Measurements from ENCODE around the gene NTRK2.

NTRK2 gene

DNA sequence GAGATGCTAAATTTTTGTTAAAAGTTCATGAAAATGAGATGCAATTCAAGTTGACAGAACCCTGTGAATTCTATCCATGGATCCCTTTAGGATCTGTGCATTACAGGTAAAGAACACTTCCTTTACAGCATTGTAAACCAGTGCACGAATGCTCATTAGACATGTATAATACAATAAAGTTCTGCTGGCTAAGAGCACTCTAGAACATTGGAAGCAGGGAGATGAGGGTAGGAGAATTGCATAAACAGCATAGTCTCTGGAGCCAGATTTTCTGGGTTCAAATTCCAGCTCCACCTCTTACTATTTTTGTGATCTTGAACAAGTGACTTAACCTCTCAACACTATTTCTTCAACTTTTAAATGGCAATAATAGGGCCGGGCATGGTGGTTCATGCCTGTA is 300.2 kb downstream of the NTRK2 start:
- no peak for TF ChIP-seq EZH2 (IDR thresholded peaks at IDR 0.05; ENCODE audit: borderline replicate concordance, low read depth, low read length, severe bottlenecking)
- TF ChIP-seq, protein P1, sequence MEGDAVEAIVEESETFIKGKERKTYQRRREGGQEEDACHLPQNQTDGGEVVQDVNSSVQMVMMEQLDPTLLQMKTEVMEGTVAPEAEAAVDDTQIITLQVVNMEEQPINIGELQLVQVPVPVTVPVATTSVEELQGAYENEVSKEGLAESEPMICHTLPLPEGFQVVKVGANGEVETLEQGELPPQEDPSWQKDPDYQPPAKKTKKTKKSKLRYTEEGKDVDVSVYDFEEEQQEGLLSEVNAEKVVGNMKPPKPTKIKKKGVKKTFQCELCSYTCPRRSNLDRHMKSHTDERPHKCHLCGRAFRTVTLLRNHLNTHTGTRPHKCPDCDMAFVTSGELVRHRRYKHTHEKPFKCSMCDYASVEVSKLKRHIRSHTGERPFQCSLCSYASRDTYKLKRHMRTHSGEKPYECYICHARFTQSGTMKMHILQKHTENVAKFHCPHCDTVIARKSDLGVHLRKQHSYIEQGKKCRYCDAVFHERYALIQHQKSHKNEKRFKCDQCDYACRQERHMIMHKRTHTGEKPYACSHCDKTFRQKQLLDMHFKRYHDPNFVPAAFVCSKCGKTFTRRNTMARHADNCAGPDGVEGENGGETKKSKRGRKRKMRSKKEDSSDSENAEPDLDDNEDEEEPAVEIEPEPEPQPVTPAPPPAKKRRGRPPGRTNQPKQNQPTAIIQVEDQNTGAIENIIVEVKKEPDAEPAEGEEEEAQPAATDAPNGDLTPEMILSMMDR (IDR thresholded peaks at IDR 0.05; ENCODE audit: borderline replicate concordance, extremely low read depth, low read length, poor library complexity, severe bottlenecking) = no peak
- no peak overlapping the region for H3K27ac ChIP-seq (ENCODE audit: low read length)

DNA sequence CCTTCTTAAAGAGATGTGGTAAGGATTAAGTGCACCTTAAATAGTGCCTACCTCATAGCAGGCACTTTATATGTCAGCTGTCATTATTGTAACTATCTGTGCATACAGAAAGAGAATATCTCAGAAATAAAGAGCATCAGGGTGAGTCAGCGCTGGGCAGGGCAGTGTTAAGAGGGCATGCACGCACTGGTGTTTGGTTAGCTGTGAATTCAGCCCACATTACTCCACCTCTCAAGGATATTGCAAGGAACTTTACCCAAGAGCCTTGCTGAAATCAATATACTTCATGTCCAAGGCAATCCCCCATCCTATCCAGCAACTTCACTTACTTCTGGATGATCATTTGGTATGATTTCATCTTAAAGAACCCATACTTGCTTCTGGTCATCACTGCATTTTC is 300.9 kb downstream of the NTRK2 start:
- Histone ChIP-seq H3K4me1 (ENCODE audit: insufficient read depth, low read length) (no peaks in the 10 kb centered on the region), H2AFZ (ENCODE audit: low read depth, low read length) (no peak overlapping the region), H3K27ac (ENCODE audit: low read length) (no peak overlapping the region), H4K20me1 (ENCODE audit: insufficient read depth, low read length) (no peaks in the 10 kb centered on the region), H3K27me3 (ENCODE audit: insufficient read depth, low read length, poor library complexity) (no peaks in the 10 kb centered on the region), H3K9ac (ENCODE audit: low read depth, low read length) (no peak overlapping the region), H3K9me3 (ENCODE audit: insufficient read depth, low read length, severe bottlenecking) (no peaks in the 10 kb centered on the region), H3K79me2 (ENCODE audit: insufficient read depth, low read length) (no peaks in the 10 kb centered on the region), H3K36me3 (ENCODE audit: insufficient read depth, low read length) (no peaks in the 10 kb centered on the region), H3K4me2 (ENCODE audit: insufficient read depth, low read length) (no peak overlapping the region), H3K4me3 (ENCODE audit: low read depth in 1 of 2, low read length in 2 of 2) (no peak overlapping the region)
- ATAC-seq (ENCODE audit: insufficient read depth, low read depth) (no peak), DNase-seq (no peak)
- TF ChIP-seq, protein P1 (IDR thresholded peaks at IDR 0.05; ENCODE audit: borderline replicate concordance, extremely low read depth, low read length, poor library complexity, severe bottlenecking) = no peak
- TF ChIP-seq EZH2 (IDR thresholded peaks at IDR 0.05; ENCODE audit: borderline replicate concordance, low read depth, low read length, severe bottlenecking) = no peak

More for the DNA sequence above, 300.2 kb downstream of the NTRK2 start:
- H3K27me3 ChIP-seq (ENCODE audit: insufficient read depth, low read length, poor library complexity) = no peaks in the 10 kb centered on the region
- H2AFZ ChIP-seq (ENCODE audit: low read depth, low read length) = no peak overlapping the region
- no peak for ATAC-seq (ENCODE audit: insufficient read depth, low read depth)
- DNase-seq = no peak
- H3K4me1 ChIP-seq (ENCODE audit: insufficient read depth, low read length) = no peaks in the 10 kb centered on the region
- H3K36me3 ChIP-seq (ENCODE audit: insufficient read depth, low read length) = no peaks in the 10 kb centered on the region
- no peak overlapping the region for H3K4me2 ChIP-seq (ENCODE audit: insufficient read depth, low read length)
- H3K9me3 ChIP-seq (ENCODE audit: insufficient read depth, low read length, severe bottlenecking) = no peaks in the 10 kb centered on the region
- H3K4me3 ChIP-seq (ENCODE audit: low read depth in 1 of 2, low read length in 2 of 2) = no peak overlapping the region
- no peak overlapping the region for H3K9ac ChIP-seq (ENCODE audit: low read depth, low read length)
- no peaks in the 10 kb centered on the region for H3K79me2 ChIP-seq (ENCODE audit: insufficient read depth, low read length)
- H4K20me1 ChIP-seq (ENCODE audit: insufficient read depth, low read length) = no peaks in the 10 kb centered on the region

DNA sequence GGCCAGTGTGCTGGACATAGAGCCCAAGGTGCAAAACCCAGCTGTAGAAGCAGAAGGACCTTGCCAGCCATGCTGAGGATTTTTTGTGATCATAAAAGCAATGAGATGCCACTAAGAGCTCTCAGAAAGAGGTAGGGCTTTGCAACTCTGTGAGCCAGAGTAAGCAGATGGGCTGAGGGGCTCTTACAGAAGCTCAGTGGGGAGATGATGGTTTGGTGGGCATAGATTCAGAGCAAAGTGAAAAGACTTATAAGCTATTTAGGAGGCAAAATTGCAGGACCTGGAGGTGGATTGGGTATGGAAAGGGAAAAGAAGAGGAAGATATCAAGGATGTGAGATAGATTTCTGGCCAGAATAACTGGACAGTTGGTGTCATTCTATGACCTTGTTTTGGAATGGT is 302.0 kb downstream of the NTRK2 start:
- no peaks in the 10 kb centered on the region for H4K20me1 ChIP-seq (ENCODE audit: insufficient read depth, low read length)
- no peaks in the 10 kb centered on the region for H3K9me3 ChIP-seq (ENCODE audit: insufficient read depth, low read length, severe bottlenecking)
- H3K4me3 ChIP-seq (ENCODE audit: low read depth in 1 of 2, low read length in 2 of 2) = no peak overlapping the region
- no peak overlapping the region for H3K4me2 ChIP-seq (ENCODE audit: insufficient read depth, low read length)
- H3K4me1 ChIP-seq (ENCODE audit: insufficient read depth, low read length) = no peaks in the 10 kb centered on the region
- no peak overlapping the region for H3K27ac ChIP-seq (ENCODE audit: low read length)
- H3K36me3 ChIP-seq (ENCODE audit: insufficient read depth, low read length) = no peaks in the 10 kb centered on the region
- no peaks in the 10 kb centered on the region for H3K79me2 ChIP-seq (ENCODE audit: insufficient read depth, low read length)
- H3K9ac ChIP-seq (ENCODE audit: low read depth, low read length) = no peak overlapping the region
- DNase-seq (no peak), ATAC-seq (ENCODE audit: insufficient read depth, low read depth) (no peak)
- H3K27me3 ChIP-seq (ENCODE audit: insufficient read depth, low read length, poor library complexity) = no peaks in the 10 kb centered on the region
- no peak overlapping the region for H2AFZ ChIP-seq (ENCODE audit: low read depth, low read length)
- TF ChIP-seq EZH2 (IDR thresholded peaks at IDR 0.05; ENCODE audit: borderline replicate concordance, low read depth, low read length, severe bottlenecking) = no peak
- TF ChIP-seq, protein P1 (IDR thresholded peaks at IDR 0.05; ENCODE audit: borderline replicate concordance, extremely low read depth, low read length, poor library complexity, severe bottlenecking) = no peak

DNA sequence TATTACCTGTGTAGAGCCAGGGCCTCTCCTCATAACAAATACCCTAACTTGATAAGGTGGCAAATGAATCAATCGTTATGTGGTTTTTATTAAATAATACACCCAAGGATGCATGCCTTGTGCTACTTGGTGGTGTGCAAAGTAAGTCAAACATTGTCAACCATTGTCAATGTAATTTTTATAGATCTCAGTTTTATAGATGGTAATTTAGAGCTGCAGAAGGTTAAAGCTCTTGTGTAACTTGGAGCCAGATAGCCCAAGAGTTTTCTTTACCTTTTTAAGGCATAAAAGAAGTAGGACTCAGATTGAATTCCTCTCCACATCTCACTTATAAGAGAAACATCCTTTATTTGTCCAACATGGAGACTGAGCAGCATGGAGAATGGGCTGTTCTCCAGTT is 304.7 kb downstream of the NTRK2 start:
- Histone ChIP-seq H3K36me3 (ENCODE audit: insufficient read depth, low read length) (no peaks in the 10 kb centered on the region), H3K4me2 (ENCODE audit: insufficient read depth, low read length) (no peak overlapping the region), H3K4me1 (ENCODE audit: insufficient read depth, low read length) (no peaks in the 10 kb centered on the region), H3K4me3 (ENCODE audit: low read depth in 1 of 2, low read length in 2 of 2) (no peak overlapping the region), H3K9me3 (ENCODE audit: insufficient read depth, low read length, severe bottlenecking) (no peaks in the 10 kb centered on the region), H3K27ac (ENCODE audit: low read length) (no peak overlapping the region), H3K79me2 (ENCODE audit: insufficient read depth, low read length) (no peaks in the 10 kb centered on the region), H3K9ac (ENCODE audit: low read depth, low read length) (no peak overlapping the region), H4K20me1 (ENCODE audit: insufficient read depth, low read length) (no peaks in the 10 kb centered on the region), H2AFZ (ENCODE audit: low read depth, low read length) (no peak overlapping the region), H3K27me3 (ENCODE audit: insufficient read depth, low read length, poor library complexity) (no peaks in the 10 kb centered on the region)
- DNase-seq (no peak), ATAC-seq (ENCODE audit: insufficient read depth, low read depth) (no peak)
- TF ChIP-seq, protein P1 (IDR thresholded peaks at IDR 0.05; ENCODE audit: borderline replicate concordance, extremely low read depth, low read length, poor library complexity, severe bottlenecking) = no peak
- TF ChIP-seq EZH2 (IDR thresholded peaks at IDR 0.05; ENCODE audit: borderline replicate concordance, low read depth, low read length, severe bottlenecking) = no peak
